ENCODE measurements around the gene HSPA5.

GRCh38 chr9:125227761-125228160 lies 13.4 kb downstream of the HSPA5 start:
- TF ChIP-seq CTCF (conservative IDR thresholded peaks at IDR 0.05; ENCODE audit: low read depth, low read length) (no peak), SMC3 (IDR thresholded peaks at IDR 0.05; ENCODE audit: low read depth, low read length) (no peak), POLR2A (IDR thresholded peaks at IDR 0.05; ENCODE audit: low read depth, low read length) (no peak), RFX5 (IDR thresholded peaks at IDR 0.05; ENCODE audit: low read depth, low read length) (no peak), MXI1 (IDR thresholded peaks at IDR 0.05; ENCODE audit: borderline replicate concordance, low read depth, low read length) (no peak), USF2 (IDR thresholded peaks at IDR 0.05; ENCODE audit: low read depth, low read length) (no peak), MAZ (IDR thresholded peaks at IDR 0.05; ENCODE audit: borderline replicate concordance, low read depth, low read length) (no peak), RCOR1 (IDR thresholded peaks at IDR 0.05; ENCODE audit: insufficient replicate concordance, low read length) (no peak), NFE2L2 (IDR thresholded peaks at IDR 0.05; ENCODE audit: low read depth, low read length) (no peak), CEBPB (IDR thresholded peaks at IDR 0.05; ENCODE audit: low read depth, low read length) (no peak)
